Measurements from ENCODE around the gene CXorf51B.
"Not testable (repeated sequence)": the region's sequence is repeated elsewhere in the genome, so short reads cannot be mapped to it uniquely, and the experiment has no call there.

Gene CXorf51B

GRCh38 chrX:146809471-146809870, at the start of gene CXorf51B:
Gene CXorf51B, plus strand, starts transcription at chrX:146809771. Its CDS starts 21 bp downstream, at chrX:146809792.
- not testable (repeated sequence) for H3K36me3 ChIP-seq (ENCODE audit: insufficient read depth, low read length); H3K4me1 ChIP-seq (ENCODE audit: control insufficient read depth, insufficient read depth, low read length, unreplicated experiment); H3K27me3 ChIP-seq (ENCODE audit: insufficient read depth, low read length); H3K4me3 ChIP-seq (ENCODE audit: low read depth, low read length); H2AFZ ChIP-seq (ENCODE audit: low read length, unreplicated experiment); H3K27ac ChIP-seq (ENCODE audit: low read depth, low read length); H3K79me2 ChIP-seq (ENCODE audit: control insufficient read depth, insufficient read depth, low read length, unreplicated experiment)

- not testable (repeated sequence) for H3K4me1 ChIP-seq (ENCODE audit: control insufficient read depth, insufficient read depth, low read length, unreplicated experiment); H3K79me2 ChIP-seq (ENCODE audit: control insufficient read depth, insufficient read depth, low read length, unreplicated experiment); H2AFZ ChIP-seq (ENCODE audit: low read length, unreplicated experiment); H3K36me3 ChIP-seq (ENCODE audit: insufficient read depth, low read length); H3K4me3 ChIP-seq (ENCODE audit: low read depth, low read length); H3K27me3 ChIP-seq (ENCODE audit: insufficient read depth, low read length); H3K27ac ChIP-seq (ENCODE audit: low read depth, low read length)
These were observed 5.1 kb downstream of the CXorf51B start, which contains the start of gene CXorf51A for GRCh38 chrX:146814644-146815043. Gene CXorf51A, minus strand, starts transcription at chrX:146814744. Its CDS starts 21 bp downstream, at chrX:146814723.

- Histone ChIP-seq H3K79me2 (ENCODE audit: control insufficient read depth, insufficient read depth, low read length, unreplicated experiment) (no peaks in the 10 kb centered on the region), H3K4me3 (ENCODE audit: low read depth, low read length) (no peak overlapping the region), H2AFZ (ENCODE audit: low read length, unreplicated experiment) (no peak overlapping the region), H3K4me1 (ENCODE audit: control insufficient read depth, insufficient read depth, low read length, unreplicated experiment) (no peaks in the 10 kb centered on the region), H3K27ac (ENCODE audit: low read depth, low read length) (no peak overlapping the region), H3K27me3 (ENCODE audit: insufficient read depth, low read length) (no peaks in the 10 kb centered on the region), H3K36me3 (ENCODE audit: insufficient read depth, low read length) (no peaks in the 10 kb centered on the region)
These were observed 22.4 kb downstream of the CXorf51B start for GRCh38 chrX:146831994-146832393.

- no peaks in the 10 kb centered on the region for H3K79me2 ChIP-seq (ENCODE audit: control insufficient read depth, insufficient read depth, low read length, unreplicated experiment)
- H3K4me3 ChIP-seq (ENCODE audit: low read depth, low read length), result no peak overlapping the region
- no peaks in the 10 kb centered on the region for H3K36me3 ChIP-seq (ENCODE audit: insufficient read depth, low read length)
- H3K27ac ChIP-seq (ENCODE audit: low read depth, low read length), result no peak overlapping the region
- no peak overlapping the region for H2AFZ ChIP-seq (ENCODE audit: low read length, unreplicated experiment)
- no peaks in the 10 kb centered on the region for H3K4me1 ChIP-seq (ENCODE audit: control insufficient read depth, insufficient read depth, low read length, unreplicated experiment)
- no peaks in the 10 kb centered on the region for H3K27me3 ChIP-seq (ENCODE audit: insufficient read depth, low read length)
These were observed 44.7 kb downstream of the CXorf51B start for GRCh38 chrX:146854281-146854680.
